Lung (tissue), 12 donors: ENCODE data around the gene CTCF. TPM values are rescaled to one million over a fixed set of nuclear protein-coding genes. Genes with fewer than 3 reads are reported as not detected.

ENCODE experiments used
- ATAC-seq: fragments of 200-7000 bp; cut with Tn5 transposase; one replicate; pipeline ENCODE4 v1.9.1; 2020; ENCODE audit warnings: moderate number of reproducible peaks; ENCODE audit not compliant: insufficient read depth, low FRiP score
- DNase-seq, 3 donors: peaks; one replicate each; pipeline ENCODE4 v3.0.0-alpha.2; 2013 to 2017
- H3K27ac ChIP-seq, 2 donors: one replicate each; pipeline ENCODE4 v1.5.1; 2013; ENCODE audit warnings: mild to moderate bottlenecking in 2 of 2, moderate library complexity in 2 of 2, control low read depth in 1 of 2, inconsistent platforms in 1 of 2, low read depth in 1 of 2, low read length in 1 of 2
- H3K27me3 ChIP-seq, 3 donors: one replicate each; pipeline ENCODE4 v1.5.1; 2013; ENCODE audit warnings: low read length in 2 of 3; ENCODE audit not compliant: control insufficient read depth in 3 of 3, insufficient read depth in 3 of 3
- H3K36me3 ChIP-seq, 4 donors: one replicate each; pipeline ENCODE4 v1.5.1; 2013; ENCODE audit warnings: low read length in 4 of 4, mild to moderate bottlenecking in 1 of 4, moderate library complexity in 1 of 4; ENCODE audit not compliant: control insufficient read depth in 4 of 4, insufficient read depth in 4 of 4
- H3K4me1 ChIP-seq, 5 donors: one replicate each; pipeline ENCODE4 v1.5.1; 2013; ENCODE audit warnings: low read length in 5 of 5, mild to moderate bottlenecking in 2 of 5, moderate library complexity in 1 of 5; ENCODE audit not compliant: control insufficient read depth in 5 of 5, insufficient read depth in 5 of 5
- H3K4me3 ChIP-seq: one replicate; pipeline ENCODE4 v1.5.1; 2013; ENCODE audit warnings: mild to moderate bottlenecking, control low read depth, moderate library complexity
- H3K9ac ChIP-seq, 2 donors: one replicate each; pipeline ENCODE4 v1.5.1; 2013; ENCODE audit warnings: low read length in 2 of 2, control low read depth in 1 of 2; ENCODE audit not compliant: insufficient read depth in 1 of 2
- H3K9me3 ChIP-seq, 4 donors: one replicate each; pipeline ENCODE4 v1.5.1; 2013; ENCODE audit warnings: low read length in 3 of 4, mild to moderate bottlenecking in 1 of 4, moderate library complexity in 1 of 4; ENCODE audit not compliant: control insufficient read depth in 4 of 4, insufficient read depth in 3 of 4
- WGBS, 2 donors: extraction: QIAGEN DNeasy Blood & Tissue Kit; methylation state at CpG; one replicate each; pipeline ENCODE4 v1.1.7; 2013; 5-methylcytosine and 5-hydroxymethylcytosine counted together
- polyA plus RNA-seq, 2 donors: library from polyadenylated mRNA; stranded (reverse); fragments of 200-250 nt; gene quantifications; one replicate each; pipeline ENCODE4 v1.2.1, GENCODE V29; 2013
- total RNA-seq, 2 donors: library from RNA; depleted of rRNA in 1 of 2; stranded (reverse); fragments of >200 nt in 1 of 2; gene quantifications; one replicate each; pipeline ENCODE4 v1.2.1, GENCODE V29; 2014 to 2021
- TF ChIP-seq, protein P1 (sequence below): IDR thresholded peaks from 2 replicates; pipeline ENCODE4 v1.5.1; 2012; ENCODE audit warnings: mild to moderate bottlenecking; ENCODE audit errors: control extremely low read depth, extremely low read depth
- donor health status: control.
- donor health status: control.
- donor health status: Bipolar disorder and iron deficiency.
- donor health status: healthy.
- donor health status: DM: yes; HTN: yes; CAD: no.

The CTCF gene
- total and polyA plus RNA-seq, 4 donors: 16.7 to 54.2 (median 23.3) TPM

DNA sequence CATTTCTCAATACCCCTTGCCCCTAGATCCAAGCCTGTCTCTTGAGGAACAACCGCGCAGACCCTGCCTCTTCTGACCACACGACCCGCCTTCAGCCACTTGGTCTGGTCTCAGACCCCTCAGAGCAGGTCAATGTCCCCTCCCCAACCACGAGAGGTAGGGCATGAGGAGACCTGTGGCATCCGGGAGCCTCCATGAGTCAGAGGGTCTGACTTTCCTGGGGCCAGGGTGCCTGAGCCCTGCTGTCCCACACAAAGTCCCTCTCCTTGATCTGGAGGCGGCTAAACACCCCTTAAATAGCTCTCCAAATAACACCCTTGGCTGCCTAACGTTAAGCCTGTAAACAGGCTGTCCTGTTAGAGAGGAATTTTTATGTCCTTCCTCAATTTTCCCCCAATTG is 87.7 kb downstream of the CTCF start:
- DNase-seq (peak in 1 of 3 donors; percentile 10), ATAC-seq (no peak)
- H3K36me3 ChIP-seq: no peaks in the 10 kb centered on the region
- TF ChIP-seq, protein P1, sequence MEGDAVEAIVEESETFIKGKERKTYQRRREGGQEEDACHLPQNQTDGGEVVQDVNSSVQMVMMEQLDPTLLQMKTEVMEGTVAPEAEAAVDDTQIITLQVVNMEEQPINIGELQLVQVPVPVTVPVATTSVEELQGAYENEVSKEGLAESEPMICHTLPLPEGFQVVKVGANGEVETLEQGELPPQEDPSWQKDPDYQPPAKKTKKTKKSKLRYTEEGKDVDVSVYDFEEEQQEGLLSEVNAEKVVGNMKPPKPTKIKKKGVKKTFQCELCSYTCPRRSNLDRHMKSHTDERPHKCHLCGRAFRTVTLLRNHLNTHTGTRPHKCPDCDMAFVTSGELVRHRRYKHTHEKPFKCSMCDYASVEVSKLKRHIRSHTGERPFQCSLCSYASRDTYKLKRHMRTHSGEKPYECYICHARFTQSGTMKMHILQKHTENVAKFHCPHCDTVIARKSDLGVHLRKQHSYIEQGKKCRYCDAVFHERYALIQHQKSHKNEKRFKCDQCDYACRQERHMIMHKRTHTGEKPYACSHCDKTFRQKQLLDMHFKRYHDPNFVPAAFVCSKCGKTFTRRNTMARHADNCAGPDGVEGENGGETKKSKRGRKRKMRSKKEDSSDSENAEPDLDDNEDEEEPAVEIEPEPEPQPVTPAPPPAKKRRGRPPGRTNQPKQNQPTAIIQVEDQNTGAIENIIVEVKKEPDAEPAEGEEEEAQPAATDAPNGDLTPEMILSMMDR: no peak
- H3K4me1 ChIP-seq: peaks cover 0 to 8% (median 5%) of the 10 kb centered on the region in 5 donors
- H3K4me3 ChIP-seq: no peak overlapping the region
- peaks cover 0 to 63% (median 53%) of the 10 kb centered on the region in 3 donors for H3K27me3 ChIP-seq
- WGBS, 2 donors: 81 to 89% methylated on average over 8 of the region's 8 CpGs
- H3K9me3 ChIP-seq: no peaks in the 10 kb centered on the region
- H3K9ac ChIP-seq: no peak overlapping the region
- H3K27ac ChIP-seq: no peak overlapping the region

DNA sequence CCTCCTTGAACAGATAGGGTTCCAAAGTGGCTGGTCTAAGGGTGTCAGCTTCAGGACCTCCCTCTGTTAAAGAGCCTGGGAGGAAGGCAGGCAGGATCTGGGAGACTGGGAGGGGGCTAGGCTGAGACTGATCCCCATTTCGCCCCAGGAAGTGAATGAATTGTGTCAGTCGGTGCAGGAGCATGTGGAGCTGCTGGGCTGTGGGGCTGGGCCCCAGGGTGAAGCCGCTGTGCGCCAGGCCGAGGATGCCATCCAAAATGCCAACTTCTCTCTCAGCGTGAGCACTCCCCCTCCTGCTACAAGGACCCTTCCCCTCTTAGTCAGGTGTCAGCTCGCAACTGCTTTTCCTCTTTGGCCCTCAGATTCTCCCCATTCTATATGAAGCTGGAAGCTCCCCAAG is 88.7 kb downstream of the CTCF start:
- 92 to 95% methylated on average over 7 of the region's 7 CpGs for WGBS, 2 donors
- no peaks in the 10 kb centered on the region for H3K9me3 ChIP-seq
- peaks cover 0 to 8% (median 5%) of the 10 kb centered on the region in 5 donors for H3K4me1 ChIP-seq
- TF ChIP-seq, protein P1: no peak
- no peaks in the 10 kb centered on the region for H3K36me3 ChIP-seq
- H3K4me3 ChIP-seq: no peak overlapping the region
- ATAC-seq: no peak
- no peak for DNase-seq
- no peak overlapping the region for H3K9ac ChIP-seq
- H3K27ac ChIP-seq: no peak overlapping the region
- peaks cover 0 to 61% (median 52%) of the 10 kb centered on the region in 3 donors for H3K27me3 ChIP-seq

- ATAC-seq: no peak
- peaks cover 0 to 61% (median 47%) of the 10 kb centered on the region in 3 donors for H3K27me3 ChIP-seq
- no peak overlapping the region for H3K4me3 ChIP-seq
- no peak overlapping the region for H3K9ac ChIP-seq
- no peak for DNase-seq
- TF ChIP-seq, protein P1: no peak
- H3K4me1 ChIP-seq: peaks cover 0 to 8% (median 5%) of the 10 kb centered on the region in 5 donors
- peaks cover 0 to under 1% (median 0%) of the 10 kb centered on the region in 4 donors for H3K36me3 ChIP-seq
- no peaks in the 10 kb centered on the region for H3K9me3 ChIP-seq
- WGBS, 2 donors: 92 to 95% methylated on average over 4 of the region's 4 CpGs
- H3K27ac ChIP-seq: no peak overlapping the region
Measured at GRCh38 chr16:67651847-67652246, 89.5 kb downstream of the CTCF start.
